Loucy (cell line): ENCODE measurements around the gene CFAP210.

Source experiments
- H2AFZ ChIP-seq: fragments of 200-600 bp; sonication (generic); 2 replicates; pipeline ENCODE4 v1.6.0; 2016; ENCODE audit warnings: antibody characterized with exemption, mild to moderate bottlenecking, low read length, moderate library complexity
- H3F3A ChIP-seq: fragments of 200-600 bp; 2 replicates; pipeline ENCODE4 v1.6.0; 2016; ENCODE audit warnings: antibody characterized with exemption, low read depth, mild to moderate bottlenecking
- H3K27me3 ChIP-seq: fragments of 200-600 bp; sonication (generic); 2 replicates; pipeline ENCODE4 v1.6.1; 2014; ENCODE audit warnings: low read length, mild to moderate bottlenecking; ENCODE audit not compliant: insufficient read depth, poor library complexity, severe bottlenecking
- H3K36me3 ChIP-seq: fragments of 200-600 bp; sonication (generic); 2 replicates; pipeline ENCODE4 v1.6.1; 2016; ENCODE audit warnings: low read length; ENCODE audit not compliant: insufficient read depth
- H3K4me1 ChIP-seq: fragments of 200-600 bp; sonication (generic); 2 replicates; pipeline ENCODE4 v1.5.1; 2014; ENCODE audit warnings: low read length, mild to moderate bottlenecking; ENCODE audit not compliant: insufficient read depth, poor library complexity, severe bottlenecking
- H3K4me2 ChIP-seq: fragments of 200-600 bp; sonication (generic); 2 replicates; pipeline ENCODE4 v1.6.0; 2014; ENCODE audit warnings: antibody characterized with exemption, low read length, low read depth, mild to moderate bottlenecking; ENCODE audit not compliant: poor library complexity, severe bottlenecking
- H3K4me3 ChIP-seq: fragments of 200-600 bp; sonication (generic); 2 replicates; pipeline ENCODE4 v1.5.1; 2014; ENCODE audit warnings: low read length, mild to moderate bottlenecking, mixed read lengths; ENCODE audit not compliant: poor library complexity, severe bottlenecking
- H3K79me2 ChIP-seq: fragments of 200-600 bp; sonication (generic); 2 replicates; pipeline ENCODE4 v1.6.1; 2014; ENCODE audit warnings: low read length; ENCODE audit not compliant: insufficient read depth
- H3K9ac ChIP-seq: fragments of 200-600 bp; sonication (generic); 2 replicates; pipeline ENCODE4 v1.6.0; 2014; ENCODE audit warnings: mild to moderate bottlenecking, low read depth, low read length, moderate library complexity; ENCODE audit not compliant: poor library complexity, severe bottlenecking
- H3K9me2 ChIP-seq: fragments of 200-600 bp; sonication (generic); replicated peaks from 2 replicates; pipeline ENCODE4 v1.6.1; 2016; ENCODE audit warnings: low read depth, low read length, mixed read lengths
- H3K9me3 ChIP-seq: fragments of 200-600 bp; sonication (generic); 2 replicates; pipeline ENCODE4 v1.6.1; 2014; ENCODE audit warnings: mild to moderate bottlenecking, antibody characterized with exemption, low read length, low read depth; ENCODE audit not compliant: insufficient read depth
- H4K20me1 ChIP-seq: fragments of 200-600 bp; sonication (generic); 2 replicates; pipeline ENCODE4 v1.6.0; 2014; ENCODE audit warnings: antibody characterized with exemption, low read length, mild to moderate bottlenecking; ENCODE audit not compliant: insufficient read depth, poor library complexity, severe bottlenecking
- CTCF ChIP-seq: fragments of 200-600 bp; sonication (generic); conservative IDR thresholded peaks from 2 replicates; pipeline ENCODE4 v1.5.1; 2014; ENCODE audit warnings: mild to moderate bottlenecking, antibody characterized with exemption, low read length
- EZH2phosphoT487 ChIP-seq: fragments of 200-600 bp; IDR thresholded peaks from 2 replicates; pipeline ENCODE4 v1.6.1; 2018; ENCODE audit warnings: antibody characterized with exemption, mild to moderate bottlenecking, moderate library complexity, borderline replicate concordance

Gene CFAP210

DNA sequence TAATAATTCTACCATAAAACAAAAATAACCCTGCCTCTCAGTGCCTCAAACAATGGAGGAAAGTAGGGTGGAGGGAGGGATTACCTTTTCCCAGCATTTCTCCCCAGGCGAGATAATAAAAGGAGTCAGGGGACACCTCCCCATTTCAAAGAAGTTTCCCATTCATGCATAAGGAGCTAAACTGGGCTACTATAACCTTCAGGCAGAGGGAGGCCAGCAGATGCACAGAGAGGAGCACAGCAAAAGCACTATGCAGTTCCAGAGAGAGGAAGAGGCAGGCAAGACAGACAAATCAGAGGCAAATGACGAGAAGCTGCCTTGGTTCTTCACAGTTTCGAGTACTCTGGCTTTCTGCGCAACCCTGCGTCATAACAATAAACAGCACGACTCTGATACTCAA lies 17.4 kb downstream of the CFAP210 start:
- no peaks in the 10 kb centered on the region for H3K27me3 ChIP-seq
- no peak overlapping the region for H3K9ac ChIP-seq
- no peaks in the 10 kb centered on the region for H4K20me1 ChIP-seq
- no peaks in the 10 kb centered on the region for H3K9me3 ChIP-seq
- no peaks in the 10 kb centered on the region for H3K36me3 ChIP-seq
- H3K9me2 ChIP-seq, result no peaks in the 10 kb centered on the region
- no peak overlapping the region for H3K4me2 ChIP-seq
- H2AFZ ChIP-seq, result 0 out of 2 replicates have a peak overlapping the region, but pooled peaks have one; percentile 20
- no peaks in the 10 kb centered on the region for H3F3A ChIP-seq
- H3K4me3 ChIP-seq, result no peak overlapping the region
- no peak for TF ChIP-seq EZH2phosphoT487
- no peak for TF ChIP-seq CTCF
- no peaks in the 10 kb centered on the region for H3K4me1 ChIP-seq
- no peaks in the 10 kb centered on the region for H3K79me2 ChIP-seq

- no peak overlapping the region for H3K9ac ChIP-seq
- no peaks in the 10 kb centered on the region for H3K27me3 ChIP-seq
- no peaks in the 10 kb centered on the region for H3K9me3 ChIP-seq
- H3K36me3 ChIP-seq, result no peaks in the 10 kb centered on the region
- no peaks in the 10 kb centered on the region for H3K9me2 ChIP-seq
- no peak overlapping the region for H3K4me3 ChIP-seq
- no peaks in the 10 kb centered on the region for H4K20me1 ChIP-seq
- no peak overlapping the region for H2AFZ ChIP-seq
- no peaks in the 10 kb centered on the region for H3F3A ChIP-seq
- no peak for TF ChIP-seq CTCF
- TF ChIP-seq EZH2phosphoT487, result no peak
- no peaks in the 10 kb centered on the region for H3K79me2 ChIP-seq
- H3K4me2 ChIP-seq, result no peak overlapping the region
- no peaks in the 10 kb centered on the region for H3K4me1 ChIP-seq
Measured at GRCh38 chr2:169676357-169676756, 17.8 kb downstream of the CFAP210 start.

DNA sequence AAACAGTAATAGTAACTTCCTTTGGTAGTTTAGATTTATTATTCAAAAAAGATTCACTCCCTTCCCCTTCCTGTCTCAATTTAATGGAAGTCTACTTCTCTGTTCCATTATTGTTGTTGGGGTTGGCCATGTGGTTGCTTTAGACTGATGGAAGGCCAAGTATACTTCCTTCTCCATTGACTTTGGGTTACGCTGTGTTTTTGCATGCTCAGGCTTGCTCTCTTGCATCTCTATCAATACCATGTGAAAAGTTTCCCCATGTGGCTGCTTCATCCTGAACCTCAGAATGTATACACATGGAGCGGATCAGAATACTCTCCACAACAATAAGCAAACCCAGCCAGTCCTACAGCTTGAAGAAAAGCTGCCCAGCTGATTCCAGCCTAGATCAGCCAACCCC lies 20.3 kb downstream of the CFAP210 start:
- peak overlapping the region; percentile 46; the same call in 1 of the 2 replicates for H2AFZ ChIP-seq
- TF ChIP-seq CTCF, result no peak
- TF ChIP-seq EZH2phosphoT487, result no peak
- H3K9ac ChIP-seq, result no peak overlapping the region
- H3K9me3 ChIP-seq, result no peaks in the 10 kb centered on the region
- H3K79me2 ChIP-seq, result no peaks in the 10 kb centered on the region
- no peaks in the 10 kb centered on the region for H3K4me1 ChIP-seq
- H3K4me3 ChIP-seq, result no peak overlapping the region
- H3K4me2 ChIP-seq, result no peak overlapping the region
- no peaks in the 10 kb centered on the region for H3K27me3 ChIP-seq
- H3F3A ChIP-seq, result no peaks in the 10 kb centered on the region
- no peaks in the 10 kb centered on the region for H3K36me3 ChIP-seq
- no peaks in the 10 kb centered on the region for H4K20me1 ChIP-seq
- H3K9me2 ChIP-seq, result no peaks in the 10 kb centered on the region
